HG02610 (cell line): ENCODE data around the gene QTRT2.

Experiments
- ATAC-seq: cut with Tn5 transposase; IDR thresholded peaks from one replicate; pipeline ENCODE4 v1.9.1; 2021; ENCODE audit warnings: mild to moderate bottlenecking, moderate library complexity; ENCODE audit not compliant: unreplicated experiment

Gene QTRT2

DNA sequence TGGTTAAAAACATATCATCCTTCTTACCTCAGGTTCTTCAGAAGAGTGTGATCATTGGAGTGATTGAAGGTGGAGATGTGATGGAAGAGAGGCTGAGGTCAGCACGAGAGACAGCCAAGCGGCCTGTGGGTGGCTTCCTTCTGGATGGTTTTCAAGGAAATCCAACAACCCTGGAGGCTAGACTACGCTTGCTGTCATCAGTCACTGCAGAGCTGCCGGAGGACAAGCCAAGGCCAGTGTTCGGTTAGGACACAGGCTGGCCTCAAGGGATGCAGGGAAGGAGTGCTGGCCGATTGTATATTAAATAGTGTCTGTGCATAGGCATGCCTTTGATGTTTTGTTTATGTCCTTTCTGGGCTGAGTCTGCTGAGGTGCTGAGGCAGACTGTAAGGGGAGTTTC, 20.2 kb downstream of the QTRT2 start:
- ATAC-seq: no peak

- ATAC-seq: no peak
Observed at GRCh38 chr3:114078126-114078525, 21.6 kb downstream of the QTRT2 start.

DNA sequence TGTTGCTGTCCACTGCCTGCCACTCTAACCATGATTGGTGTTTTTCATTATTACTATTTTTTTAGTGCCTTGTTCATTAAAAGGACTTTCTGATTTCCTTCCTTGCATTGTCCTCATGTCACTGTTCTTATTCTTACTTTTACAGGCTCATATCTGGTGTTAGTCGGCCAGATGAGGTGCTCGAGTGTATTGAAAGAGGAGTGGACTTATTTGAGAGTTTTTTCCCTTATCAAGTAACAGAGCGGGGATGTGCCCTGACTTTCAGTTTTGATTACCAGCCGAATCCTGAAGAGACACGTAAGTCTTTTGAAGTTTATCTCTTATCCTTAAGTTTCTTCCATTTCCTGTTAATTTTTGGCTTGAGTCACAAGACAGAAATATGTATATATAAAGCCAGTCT, 23.2 kb downstream of the QTRT2 start:
- no peak for ATAC-seq

DNA sequence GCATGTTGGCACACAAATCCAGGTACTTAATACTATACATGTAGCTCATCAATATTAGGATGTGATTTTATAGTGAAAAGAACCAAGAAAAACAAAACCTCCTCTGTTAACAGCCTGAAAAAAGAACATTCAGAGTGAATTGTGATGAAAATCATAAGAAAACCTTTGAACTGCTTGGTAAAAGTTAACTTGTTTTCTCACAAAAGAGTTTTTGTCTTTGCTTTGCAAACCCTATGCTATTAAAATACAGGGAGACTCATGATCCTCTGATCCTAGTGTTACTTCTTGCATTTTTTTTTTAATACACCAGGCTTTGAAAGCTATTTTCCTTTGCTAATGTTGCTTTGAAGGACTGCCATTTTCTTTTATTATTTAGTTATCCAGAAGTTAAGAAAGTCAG, 23.7 kb downstream of the QTRT2 start:
- ATAC-seq: no peak

- no peak for ATAC-seq
Observed at GRCh38 chr3:114081037-114081436, 24.5 kb downstream of the QTRT2 start.

GRCh38 chr3:114083112-114083511, 26.6 kb downstream of the QTRT2 start:
- ATAC-seq: no peak

- ATAC-seq: no peak
Observed at GRCh38 chr3:114086356-114086755, 29.8 kb downstream of the QTRT2 start.

DNA sequence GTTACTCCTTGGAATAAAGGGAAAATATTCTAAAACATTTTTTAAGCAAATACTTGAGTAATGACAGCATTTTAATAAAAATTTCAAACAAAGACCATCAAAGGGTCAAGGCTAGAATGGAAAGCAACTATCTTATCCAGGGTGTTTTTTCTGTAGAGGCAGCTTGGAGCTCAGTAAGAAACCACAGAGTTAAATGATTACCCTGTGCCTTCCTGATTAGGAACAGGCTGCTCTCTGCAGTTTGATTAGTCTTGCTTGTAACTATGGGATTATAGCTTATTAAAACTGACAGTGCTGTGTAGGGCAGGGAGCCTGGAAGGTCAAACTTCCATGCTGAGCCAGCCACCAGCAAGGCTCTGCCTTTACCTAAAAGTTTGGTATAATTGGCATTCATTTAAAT, 33.1 kb downstream of the QTRT2 start:
- no peak for ATAC-seq

GRCh38 chr3:114092151-114093015, 35.8 kb downstream of the QTRT2 start:
- ATAC-seq: no peak

DNA sequence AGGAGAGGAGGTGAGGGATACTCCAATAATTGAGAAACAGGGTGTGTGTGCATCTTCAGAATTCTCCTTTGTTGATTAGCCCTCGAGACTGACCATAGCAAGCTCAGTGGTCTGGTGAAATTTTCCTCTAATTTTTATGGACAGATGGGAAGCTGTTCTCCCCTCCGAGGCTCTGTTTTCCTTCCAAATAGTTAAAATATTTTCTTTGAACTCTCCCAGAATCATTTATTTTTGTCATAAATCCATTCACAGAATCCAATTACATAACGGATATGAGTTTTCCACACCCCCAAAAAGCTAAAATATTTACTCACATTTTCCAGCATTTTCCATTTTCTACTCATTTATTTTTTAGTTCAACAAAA, 36.5 kb downstream of the QTRT2 start:
- no peak for ATAC-seq

DNA sequence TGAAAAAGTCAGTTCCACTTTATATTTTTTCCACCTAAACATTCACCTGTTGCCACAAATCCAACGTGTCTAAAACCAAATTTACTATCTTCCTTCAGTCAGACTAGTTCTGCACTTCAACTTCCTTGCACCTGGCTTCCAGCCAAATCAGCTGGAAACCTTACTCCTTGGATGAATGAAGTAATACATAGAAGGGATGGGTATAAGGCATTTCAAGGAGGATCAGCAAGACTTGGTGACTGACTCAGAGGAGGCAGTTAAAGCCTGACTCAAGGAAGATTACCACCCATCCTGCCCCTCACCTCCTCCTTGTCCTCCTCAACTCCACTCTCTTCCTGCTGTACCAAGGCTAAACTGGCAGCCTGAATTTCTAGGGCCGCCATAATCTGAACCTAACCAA, 37.1 kb downstream of the QTRT2 start:
- no peak for ATAC-seq

- no peak for ATAC-seq
Observed at GRCh38 chr3:114095796-114096195, 39.3 kb downstream of the QTRT2 start.

DNA sequence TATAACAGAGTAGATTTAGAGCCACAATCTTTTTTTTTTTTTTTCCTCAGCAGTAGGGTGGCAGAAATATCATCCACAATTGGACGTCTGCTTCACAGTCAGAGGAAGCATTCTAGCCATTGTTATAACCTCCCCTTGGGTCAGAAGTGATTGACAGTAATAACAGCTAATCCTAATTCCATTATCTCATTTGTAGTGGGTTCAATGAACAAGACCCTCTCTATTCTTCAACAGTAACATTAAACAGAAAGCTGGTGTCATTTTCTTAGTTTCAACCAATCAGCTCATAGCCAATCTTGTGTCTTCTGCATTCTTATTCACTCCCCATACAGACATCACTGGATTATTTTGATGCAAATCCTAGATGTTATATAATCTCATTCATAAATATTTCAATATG, 44.6 kb downstream of the QTRT2 start:
- no peak for ATAC-seq

GRCh38 chr3:114103181-114103580, 46.6 kb downstream of the QTRT2 start:
- ATAC-seq: no peak

GRCh38 chr3:114103858-114104257, 47.3 kb downstream of the QTRT2 start:
- ATAC-seq: no peak

- no peak for ATAC-seq
Observed at GRCh38 chr3:114104414-114104813, 47.9 kb downstream of the QTRT2 start.

GRCh38 chr3:114108137-114108536, 51.6 kb downstream of the QTRT2 start:
- ATAC-seq: no peak

DNA sequence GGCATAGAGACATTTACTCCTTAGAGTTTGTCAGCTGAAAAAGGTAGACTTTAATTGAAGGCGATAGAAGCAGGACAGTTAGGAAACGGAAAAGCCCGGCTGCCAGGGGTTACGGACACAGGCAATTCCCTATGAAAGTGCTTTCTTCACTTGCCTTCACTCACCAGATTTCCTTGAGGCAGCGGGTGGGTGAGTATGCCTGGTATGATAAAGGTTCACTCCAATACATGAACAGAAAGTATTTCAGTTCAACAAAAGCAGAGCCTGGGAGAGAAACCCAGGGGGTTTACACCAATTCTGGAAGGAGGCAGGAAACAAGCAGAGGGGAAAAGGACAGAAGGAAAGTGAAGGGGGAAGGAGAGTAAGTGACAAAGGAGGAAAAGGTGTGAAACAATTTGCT, 53.9 kb downstream of the QTRT2 start:
- no peak for ATAC-seq

DNA sequence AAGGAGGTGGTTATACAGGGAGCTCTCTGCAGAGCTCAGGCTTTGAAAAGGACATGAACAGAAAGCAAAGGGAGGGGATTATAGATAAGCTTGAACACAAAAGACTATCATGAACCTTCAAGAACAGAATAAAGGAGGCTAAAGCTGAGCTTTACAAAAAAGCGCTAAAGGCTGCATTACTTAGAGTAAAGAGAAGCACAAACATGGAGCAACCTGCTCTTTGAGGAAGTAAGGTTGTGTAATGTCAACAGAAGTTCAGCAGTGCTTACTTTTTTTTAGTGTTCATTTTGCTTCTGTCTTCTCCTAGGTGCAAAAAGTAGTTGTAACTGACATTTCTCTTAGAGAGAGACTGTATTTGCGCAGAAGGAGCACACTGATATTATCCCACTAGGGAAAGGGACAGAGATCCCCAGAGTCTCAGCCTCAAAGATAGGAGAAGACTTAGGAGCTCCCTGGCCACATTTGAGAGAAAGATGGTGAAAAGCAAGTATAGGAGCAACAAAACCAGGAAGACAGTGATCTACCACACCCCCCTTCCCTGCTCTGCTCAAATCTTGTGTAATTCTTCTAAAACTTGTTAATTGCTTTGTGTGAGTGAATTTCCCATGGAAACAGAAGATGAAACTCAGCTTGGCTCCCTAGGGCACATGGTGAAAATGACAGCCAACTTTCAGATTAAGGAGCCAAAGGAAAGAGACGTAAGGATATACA, 54.7 kb downstream of the QTRT2 start:
- ATAC-seq: no peak

GRCh38 chr3:114112696-114113095, 56.2 kb downstream of the QTRT2 start:
- ATAC-seq: no peak

GRCh38 chr3:114114719-114115118, 58.2 kb downstream of the QTRT2 start:
- no peak for ATAC-seq

GRCh38 chr3:114115143-114115542, 58.6 kb downstream of the QTRT2 start:
- no peak for ATAC-seq
